CD4-positive, alpha-beta T cell treated with Interleukin-12 subunit alpha and Interleukin-12 subunit beta, for 1 hour (primary cell): ENCODE measurements around the gene MGST2.

Experiments
- DNase-seq: peaks from one replicate; pipeline ENCODE4 v3.0.0-alpha.2; 2020

Gene MGST2

GRCh38 chr4:139645458-139645857 is 20.2 kb upstream of the MGST2 start:
- DNase-seq = no peak

- DNase-seq = no peak
Observed at GRCh38 chr4:139647184-139647583, 18.4 kb upstream of the MGST2 start.

GRCh38 chr4:139647952-139648351 is 17.7 kb upstream of the MGST2 start:
- no peak for DNase-seq

DNA sequence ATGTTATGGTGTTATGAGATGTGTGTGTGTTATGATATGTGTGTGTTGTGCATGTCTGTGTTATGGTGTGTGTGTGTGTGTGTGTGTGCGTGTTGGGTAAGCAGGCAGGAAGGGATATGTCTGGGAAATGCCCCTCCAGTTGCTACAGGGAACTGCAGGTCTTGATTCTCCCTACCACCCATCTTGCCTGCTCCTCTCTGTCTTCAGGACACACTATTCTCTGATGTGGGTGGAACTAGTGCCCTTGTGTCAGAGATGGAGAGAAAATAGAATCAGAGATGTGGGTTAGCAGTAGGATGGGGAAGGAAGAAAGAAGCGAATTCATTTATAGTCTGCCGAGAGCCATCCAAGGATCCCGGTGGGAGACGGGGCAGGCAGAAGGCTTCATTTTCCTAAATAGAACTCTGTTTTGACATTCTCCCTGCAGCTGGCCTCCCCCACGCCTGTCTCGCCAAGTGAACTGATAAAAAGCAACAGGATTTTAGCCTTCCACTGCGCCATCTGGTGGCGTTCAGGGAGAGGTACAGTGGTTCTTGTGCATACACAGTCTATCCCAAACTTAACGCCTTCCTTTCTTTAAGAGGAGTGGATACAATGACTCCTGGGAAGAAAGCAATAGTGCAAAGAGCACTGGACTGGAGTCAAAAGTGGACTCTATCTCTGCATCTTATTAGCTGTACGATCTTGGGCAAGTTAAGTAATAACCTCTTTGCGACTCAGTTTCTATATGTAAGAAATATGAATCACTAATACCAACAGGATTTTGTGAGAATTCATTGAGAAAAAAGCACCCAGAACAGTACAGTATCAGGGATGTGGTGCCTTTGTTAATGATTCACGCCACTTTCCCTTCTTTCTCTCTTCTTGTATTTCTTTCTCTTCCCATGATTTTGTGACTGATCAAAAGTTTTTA is 14.1 kb upstream of the MGST2 start:
- DNase-seq = peak; percentile 69

DNA sequence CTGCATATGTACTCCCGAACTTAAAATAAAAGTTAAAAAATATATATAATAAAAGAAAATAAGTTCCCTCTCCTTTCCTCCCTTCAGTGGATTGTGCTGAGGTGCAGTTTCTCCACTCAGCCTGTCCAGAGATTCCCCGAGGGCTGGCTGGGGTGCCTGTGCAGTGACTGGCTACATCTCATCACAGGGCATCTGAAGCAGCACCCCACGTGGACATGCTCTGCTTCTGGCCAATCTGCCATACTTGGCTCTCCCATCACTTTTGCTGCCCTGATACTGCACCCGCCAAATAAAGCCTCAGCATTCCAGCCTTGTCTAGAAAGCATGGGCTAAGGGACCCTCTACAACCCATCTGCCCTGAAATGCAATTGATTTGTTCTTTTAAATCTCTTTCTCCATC is 11.1 kb upstream of the MGST2 start:
- DNase-seq = no peak

GRCh38 chr4:139655116-139655515 is 10.5 kb upstream of the MGST2 start:
- DNase-seq = no peak

- peak; percentile 69 for DNase-seq
Observed at GRCh38 chr4:139656614-139657486, 8.8 kb upstream of the MGST2 start.

GRCh38 chr4:139658185-139658584 is 7.4 kb upstream of the MGST2 start:
- DNase-seq = no peak

DNA sequence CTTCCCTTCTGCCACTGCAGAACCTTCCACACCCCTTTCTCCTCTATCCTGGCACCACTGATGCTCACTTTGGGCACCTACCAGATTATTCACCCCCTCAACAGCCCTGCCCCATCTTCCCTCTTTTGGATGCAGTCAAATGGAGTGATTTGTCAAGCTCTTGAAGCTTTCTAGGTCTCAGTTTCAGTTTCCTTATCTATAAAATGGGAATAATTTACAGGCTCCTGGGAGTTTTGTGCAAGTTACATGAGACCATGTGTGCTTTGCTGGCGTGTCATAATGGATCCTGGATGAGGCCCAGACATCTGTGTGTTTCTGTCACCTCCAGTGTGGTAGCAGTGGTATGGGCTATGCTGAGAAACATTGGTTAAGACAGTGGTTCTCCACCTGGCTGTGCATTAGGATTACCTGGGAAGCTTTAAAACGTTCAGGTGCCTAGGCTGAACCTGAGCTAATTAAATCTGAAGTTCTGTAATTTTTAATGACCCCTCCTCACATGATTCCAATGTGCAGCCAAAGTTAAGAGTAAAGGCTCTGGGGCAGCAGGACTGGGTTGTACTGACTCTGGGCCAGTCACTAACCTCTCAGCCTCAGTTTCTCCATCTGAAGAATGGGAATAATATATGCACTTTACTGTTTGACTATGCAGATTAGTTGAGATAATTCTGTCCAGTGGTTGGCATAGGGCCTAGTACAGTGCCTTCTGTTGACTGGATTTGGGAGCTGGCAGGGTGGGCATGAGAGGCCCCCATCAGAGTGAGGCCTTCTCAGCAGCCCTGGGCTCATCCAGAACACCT is 6.8 kb upstream of the MGST2 start:
- no peak for DNase-seq

GRCh38 chr4:139659735-139660424 is 5.7 kb upstream of the MGST2 start:
- no peak for DNase-seq

GRCh38 chr4:139660568-139661043 is 5.0 kb upstream of the MGST2 start:
- no peak for DNase-seq

GRCh38 chr4:139663561-139664138 is 2.0 kb upstream of the MGST2 start:
- DNase-seq = no peak

DNA sequence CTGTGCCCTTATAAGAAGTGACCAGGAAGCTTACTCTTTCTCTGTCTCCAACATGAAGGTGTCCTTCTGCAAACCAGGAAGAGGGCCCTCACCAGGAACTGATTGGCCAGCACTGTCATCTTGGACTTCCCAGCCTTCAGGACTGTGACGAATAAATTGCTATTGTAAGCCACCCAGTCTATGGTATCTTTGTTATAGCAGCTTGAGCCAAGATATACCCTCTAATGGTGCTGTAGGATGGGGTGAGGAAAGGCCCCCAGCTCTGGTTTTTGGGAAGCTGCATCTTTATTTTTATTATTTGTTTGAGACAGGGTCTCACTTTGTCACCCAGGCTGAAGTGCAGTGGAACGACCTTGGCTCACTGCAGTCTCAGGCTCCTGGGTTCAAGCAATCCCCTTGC is 1.2 kb upstream of the MGST2 start:
- DNase-seq = no peak

DNA sequence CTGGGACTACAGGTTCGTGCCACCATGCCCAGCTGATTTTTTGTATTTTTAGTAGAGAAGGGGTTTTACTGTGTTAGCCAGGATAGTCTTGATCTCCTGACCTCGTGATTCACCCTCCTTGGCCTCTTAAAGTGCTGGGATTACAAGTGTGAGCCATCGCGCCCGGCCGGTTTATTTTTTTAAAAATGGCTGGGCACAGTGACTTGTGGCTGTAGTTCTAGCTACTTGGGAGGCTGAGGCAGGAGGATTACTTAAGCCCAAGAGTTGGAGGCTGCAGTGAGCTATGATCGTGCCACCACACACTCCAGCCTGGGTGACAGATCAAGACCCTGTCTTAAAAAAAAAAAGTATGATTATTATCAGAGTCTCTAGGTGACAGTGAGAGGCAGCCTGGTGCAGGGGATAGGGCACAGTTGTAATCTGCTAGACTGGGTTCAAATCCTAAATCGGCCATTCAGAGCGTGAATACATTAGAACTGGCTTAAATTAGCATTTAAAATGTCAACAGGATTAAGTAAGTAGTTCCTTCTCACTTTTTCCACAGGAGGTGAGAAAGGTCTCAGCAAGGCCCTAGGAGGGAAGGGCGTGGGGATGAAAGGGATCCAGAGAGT is 435 bp upstream of the MGST2 start:
- no peak for DNase-seq

DNA sequence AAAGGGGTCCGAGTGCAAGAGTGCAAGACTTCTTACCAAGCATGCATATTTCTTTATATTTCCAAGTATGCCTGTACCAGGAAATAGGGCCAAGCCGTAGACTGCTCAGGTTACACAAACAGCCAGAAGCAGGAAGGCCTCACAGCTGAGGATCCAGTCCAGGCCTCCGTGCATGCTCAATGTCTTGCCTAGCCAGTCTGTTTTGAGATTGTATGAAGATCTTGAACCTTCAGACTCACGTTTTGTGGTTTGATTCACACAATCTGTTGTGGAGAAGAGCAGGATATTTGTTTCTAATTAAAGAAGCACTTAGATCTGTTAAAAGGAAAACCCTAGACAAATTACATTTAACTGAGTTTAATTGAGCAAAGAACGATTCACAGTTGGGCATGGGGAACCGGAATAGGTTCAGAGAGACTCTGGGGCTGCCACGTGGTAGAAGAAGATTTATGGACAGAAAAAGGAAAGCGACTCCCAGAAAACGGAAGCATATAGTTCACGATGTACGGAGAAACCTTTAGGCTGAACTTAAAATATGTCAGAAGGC is 1.2 kb downstream of the MGST2 start:
- DNase-seq = no peak

- DNase-seq = no peak
Observed at GRCh38 chr4:139668036-139668435, 2.4 kb downstream of the MGST2 start.

GRCh38 chr4:139668658-139669201 is 3.1 kb downstream of the MGST2 start:
- DNase-seq = no peak

GRCh38 chr4:139669335-139669734 is 3.7 kb downstream of the MGST2 start:
- DNase-seq = no peak

DNA sequence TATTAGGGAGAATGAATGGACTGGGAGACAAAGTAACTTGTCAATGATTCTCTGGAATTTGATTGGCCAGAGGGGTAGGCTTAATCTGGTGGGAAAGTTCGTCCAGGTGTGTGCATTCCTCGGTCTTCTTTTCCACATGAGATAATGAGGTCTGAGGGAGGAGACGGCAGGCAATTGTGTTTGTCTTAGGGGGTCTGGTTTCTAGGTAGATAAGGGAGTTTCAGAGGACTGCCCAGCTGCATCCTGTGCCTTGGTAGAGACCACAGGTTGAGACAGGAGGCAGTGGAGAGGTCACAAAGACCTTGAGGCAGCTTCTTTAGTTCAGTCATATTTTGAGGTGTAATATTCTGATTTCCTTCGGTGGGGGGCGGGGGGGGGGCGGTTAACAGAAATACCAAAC is 4.3 kb downstream of the MGST2 start:
- no peak for DNase-seq

DNA sequence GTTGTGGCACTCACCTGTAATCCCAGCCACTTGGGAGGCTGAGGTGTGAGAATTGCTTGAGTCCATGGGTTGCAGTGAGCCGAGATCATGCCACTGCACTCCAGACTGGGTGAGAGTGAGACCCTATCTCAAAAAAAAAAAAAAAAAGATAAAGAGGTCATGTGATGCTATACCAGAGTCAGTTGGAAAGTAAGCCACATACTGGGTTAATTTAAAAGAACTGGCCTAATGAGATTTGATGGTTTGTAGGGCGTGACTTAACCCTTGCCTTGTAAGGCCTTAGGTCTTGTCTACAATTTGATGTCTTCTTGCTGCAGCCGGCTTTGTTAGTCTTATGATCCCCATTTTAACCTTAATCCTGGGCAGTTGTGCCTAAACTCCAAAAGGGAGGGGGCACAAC is 5.2 kb downstream of the MGST2 start:
- no peak for DNase-seq

- no peak for DNase-seq
Observed at GRCh38 chr4:139672215-139672614, 6.6 kb downstream of the MGST2 start.
